Stimulated activated effector memory CD8-positive, alpha-beta T cell treated with anti-CD3 and anti-CD28 coated beads, Interleukin-12 subunit alpha, Interleukin-12 subunit beta, amount 100 ng/mL, for 72 hours (primary cell): ENCODE data around the gene ARF6.
"Not testable (repeated sequence)": the region's sequence is repeated elsewhere in the genome, so short reads cannot be mapped to it uniquely, and the experiment has no call there.

Experiments
- ATAC-seq: fragments of 150-1000 bp; cut with Tn5 transposase; 2 replicates; pipeline ENCODE4 v1.10.0; 2021
- DNase-seq, 2 donors: peaks; one replicate each; pipeline ENCODE4 v3.0.0; 2021 to 2022; ENCODE audit warnings: low spot score in 2 of 2
- H3K27ac Mint-ChIP-seq: one replicate; pipeline ENCODE4 v1.8.0; 2022; ENCODE audit warnings: mild to moderate bottlenecking, mixed read lengths
- H3K36me3 Mint-ChIP-seq: one replicate; pipeline ENCODE4 v1.8.0; 2022; ENCODE audit warnings: mild to moderate bottlenecking, mixed read lengths
- H3K4me1 Mint-ChIP-seq: one replicate; pipeline ENCODE4 v1.8.0; 2022; ENCODE audit warnings: mixed read lengths
- H3K4me3 Mint-ChIP-seq: one replicate; pipeline ENCODE4 v1.8.0; 2022; ENCODE audit warnings: mild to moderate bottlenecking, mixed read lengths
- H3K9me3 Mint-ChIP-seq: one replicate; pipeline ENCODE4 v1.8.0; 2022; ENCODE audit warnings: mixed read lengths

Gene ARF6

DNA sequence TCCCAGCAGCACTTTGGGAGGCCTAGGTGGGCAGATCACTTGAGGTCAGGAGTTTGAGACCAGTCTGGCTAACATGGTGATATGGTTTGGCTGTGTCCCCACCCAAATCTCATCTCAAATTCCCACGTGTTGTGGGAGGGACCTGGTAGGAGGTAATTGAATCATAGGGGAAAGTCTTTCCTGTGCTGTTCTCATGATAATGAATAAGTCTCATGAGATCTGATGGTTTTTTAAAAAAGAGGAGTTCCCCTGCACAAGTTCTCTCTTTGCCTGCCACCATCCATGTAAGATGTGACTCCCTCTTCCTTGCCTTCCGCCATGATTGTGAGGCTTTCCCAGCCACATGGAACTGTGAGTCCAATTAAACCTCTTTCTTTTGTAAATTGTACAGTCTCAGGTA, 43.4 kb downstream of the ARF6 start:
- Mint-ChIP-seq H3K27ac (peak overlapping the region; percentile 2), H3K4me1 (peaks cover 34% of the 10 kb centered on the region), H3K9me3 (peaks cover 11% of the 10 kb centered on the region)
- ATAC-seq, H3K4me3 Mint-ChIP-seq, H3K36me3 Mint-ChIP-seq, DNase-seq: not testable (repeated sequence)

DNA sequence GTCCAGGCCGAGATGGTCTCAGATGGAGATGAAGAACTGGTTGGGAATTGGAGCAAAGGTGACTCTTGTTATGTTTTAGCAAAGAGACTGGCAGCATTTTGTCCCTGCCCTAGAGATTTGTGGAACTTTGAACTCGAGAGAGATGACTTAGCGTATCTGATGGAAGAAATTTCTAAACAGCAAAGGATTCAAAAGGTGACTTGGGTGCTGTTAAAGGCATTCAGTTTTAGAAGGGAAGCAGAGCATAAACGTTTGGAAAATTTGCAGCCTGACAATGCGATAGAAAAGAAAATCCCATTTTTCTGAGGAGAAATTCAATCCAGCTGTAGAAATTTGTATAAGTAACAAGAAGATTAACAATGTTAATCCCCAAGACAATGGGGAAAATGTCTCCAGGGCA, 44.0 kb downstream of the ARF6 start:
- not testable (repeated sequence) for DNase-seq, H3K36me3 Mint-ChIP-seq, ATAC-seq, H3K4me3 Mint-ChIP-seq
- peaks cover 11% of the 10 kb centered on the region for H3K9me3 Mint-ChIP-seq
- peak overlapping the region; percentile 2 for H3K27ac Mint-ChIP-seq
- H3K4me1 Mint-ChIP-seq, result peaks cover 35% of the 10 kb centered on the region

DNA sequence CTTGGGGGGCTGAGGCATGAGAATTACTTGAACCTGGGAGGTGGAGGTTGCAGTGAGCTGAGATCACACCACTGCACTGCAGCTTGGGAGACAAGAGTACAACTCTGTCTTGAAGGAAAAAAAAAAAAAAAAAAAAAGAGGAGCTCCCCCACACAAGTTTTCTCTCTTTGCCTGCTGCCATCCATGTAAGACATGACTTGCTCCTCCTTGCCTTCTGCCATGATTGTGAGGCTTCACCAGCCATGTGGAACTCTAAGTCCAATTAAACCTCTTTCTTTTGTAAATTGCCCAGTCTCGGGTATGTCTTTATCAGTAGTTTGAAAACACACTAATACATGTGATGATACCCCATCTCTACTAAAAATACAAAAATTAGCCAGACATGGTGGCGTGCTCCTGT, 46.3 kb downstream of the ARF6 start:
- Mint-ChIP-seq H3K27ac (peak overlapping the region; percentile 86), H3K9me3 (peaks cover 15% of the 10 kb centered on the region), H3K4me1 (peaks cover 49% of the 10 kb centered on the region)
- H3K36me3 Mint-ChIP-seq, ATAC-seq, DNase-seq, H3K4me3 Mint-ChIP-seq: not testable (repeated sequence)

DNA sequence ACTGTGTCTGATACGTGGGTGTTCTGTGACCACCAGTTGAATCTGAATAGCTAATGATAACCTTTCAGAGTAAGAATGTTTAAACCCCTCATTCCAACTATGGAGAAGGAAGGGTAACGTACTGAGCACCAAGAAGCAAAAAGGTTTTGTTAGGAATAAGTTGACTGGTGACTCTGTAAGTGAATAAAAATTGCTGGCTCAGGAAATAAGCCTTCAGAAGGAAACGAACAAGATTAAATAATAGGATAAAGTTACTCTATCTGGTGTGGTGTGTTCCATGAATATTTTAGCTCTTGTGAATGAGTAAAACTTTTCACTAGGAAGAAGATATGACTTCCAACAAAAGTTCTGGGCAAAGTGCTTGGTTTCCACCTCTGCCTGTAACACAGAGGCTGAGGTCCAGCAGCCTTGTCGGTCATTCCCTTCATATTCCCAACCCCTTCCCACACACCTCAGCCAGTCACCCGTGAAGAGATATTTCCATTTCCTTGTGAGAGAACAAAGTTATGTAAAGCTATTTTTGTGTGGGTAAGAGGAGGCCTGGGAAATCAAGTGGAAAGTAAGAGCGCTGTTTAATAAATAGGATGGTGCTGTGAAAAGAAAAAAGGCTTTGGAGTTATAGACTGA, 47.1 kb downstream of the ARF6 start:
- no peaks in the 10 kb centered on the region for H3K36me3 Mint-ChIP-seq
- peaks cover 15% of the 10 kb centered on the region for H3K9me3 Mint-ChIP-seq
- H3K4me3 Mint-ChIP-seq, result no peak overlapping the region
- peak overlapping the region; percentile 86 for H3K27ac Mint-ChIP-seq
- no peak for DNase-seq
- no peak for ATAC-seq
- peaks cover 50% of the 10 kb centered on the region for H3K4me1 Mint-ChIP-seq

DNA sequence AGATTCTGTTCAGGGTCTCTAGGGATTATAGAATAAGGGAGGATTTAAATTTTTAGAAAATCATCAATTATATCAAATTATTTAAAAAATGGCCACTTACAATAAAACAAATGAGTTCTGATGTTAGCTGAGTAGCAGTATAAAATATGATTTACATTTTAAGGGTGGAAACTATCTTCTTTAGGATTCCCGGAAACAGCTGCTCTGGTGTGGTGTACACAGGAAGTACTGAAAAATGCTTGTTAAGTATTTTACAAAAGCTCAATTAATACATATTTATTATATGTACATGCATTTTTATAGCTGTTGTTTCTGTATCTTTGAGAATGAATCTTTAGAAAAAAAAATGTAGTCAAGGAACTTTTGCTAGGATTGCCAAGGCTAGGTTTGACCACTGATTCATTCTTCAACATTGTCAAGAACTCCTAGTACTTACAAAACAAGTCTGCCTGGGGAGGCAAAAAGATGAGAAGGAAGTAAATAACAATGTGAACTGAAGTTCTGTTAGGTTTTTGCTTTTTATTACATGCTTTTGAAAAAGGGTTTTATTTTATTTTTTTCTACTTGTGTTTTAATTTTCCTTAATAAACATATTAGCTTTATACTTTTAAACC, 48.0 kb downstream of the ARF6 start:
- no peaks in the 10 kb centered on the region for H3K36me3 Mint-ChIP-seq
- peak overlapping the region; percentile 86 for H3K27ac Mint-ChIP-seq
- no peak overlapping the region for H3K4me3 Mint-ChIP-seq
- ATAC-seq (no peak), DNase-seq (no peak)
- H3K4me1 Mint-ChIP-seq, result peaks cover 59% of the 10 kb centered on the region
- peaks cover 15% of the 10 kb centered on the region for H3K9me3 Mint-ChIP-seq

DNA sequence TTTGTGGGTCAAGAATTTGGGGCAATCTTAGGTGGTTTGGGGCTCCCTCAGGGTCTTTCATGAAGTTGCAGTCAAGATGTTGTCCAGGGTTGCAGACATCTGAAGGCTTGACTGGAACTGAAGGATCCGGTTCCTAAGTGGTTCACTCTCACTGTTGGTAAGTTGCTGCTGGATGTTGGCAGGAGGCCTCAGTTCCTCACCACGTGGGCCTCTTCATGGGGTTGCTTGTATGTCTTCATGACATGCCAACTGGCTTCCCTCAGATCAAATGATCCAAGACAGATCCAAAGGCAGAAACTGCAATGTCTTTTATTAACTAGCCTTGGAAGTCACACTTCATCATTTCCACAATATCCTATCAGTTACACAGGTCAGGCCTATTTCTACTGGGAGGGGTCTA, 49.2 kb downstream of the ARF6 start:
- DNase-seq (no peak), ATAC-seq (no peak)
- H3K4me1 Mint-ChIP-seq, result peaks cover 62% of the 10 kb centered on the region
- no peak overlapping the region for H3K4me3 Mint-ChIP-seq
- H3K36me3 Mint-ChIP-seq, result peaks cover 5% of the 10 kb centered on the region
- H3K9me3 Mint-ChIP-seq, result peaks cover 7% of the 10 kb centered on the region
- peak overlapping the region; percentile 32 for H3K27ac Mint-ChIP-seq

DNA sequence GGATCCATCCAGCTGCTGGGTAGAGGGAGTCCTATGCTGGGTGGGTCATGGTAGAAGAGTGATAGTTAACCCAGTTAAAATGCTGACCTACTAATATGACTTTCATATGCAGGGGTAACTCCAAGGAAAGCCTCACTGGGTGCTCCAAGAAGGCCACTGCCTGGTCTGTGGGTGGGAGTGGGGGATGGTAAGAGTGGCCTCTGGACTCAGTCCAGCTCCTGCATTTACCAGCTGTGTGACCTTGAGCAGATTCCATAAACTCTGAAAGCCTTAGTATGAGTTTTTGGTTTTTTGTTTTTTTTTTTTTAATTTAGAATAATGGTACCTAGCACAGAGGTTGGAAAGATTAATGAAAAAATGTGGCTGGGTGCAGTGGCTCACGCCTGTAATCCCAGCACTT, 51.6 kb downstream of the ARF6 start:
- Mint-ChIP-seq H3K4me3 (no peak overlapping the region), H3K36me3 (peaks cover 5% of the 10 kb centered on the region), H3K9me3 (peaks cover 4% of the 10 kb centered on the region), H3K27ac (no peak overlapping the region), H3K4me1 (peaks cover 69% of the 10 kb centered on the region)
- no peak for ATAC-seq
- no peak for DNase-seq

DNA sequence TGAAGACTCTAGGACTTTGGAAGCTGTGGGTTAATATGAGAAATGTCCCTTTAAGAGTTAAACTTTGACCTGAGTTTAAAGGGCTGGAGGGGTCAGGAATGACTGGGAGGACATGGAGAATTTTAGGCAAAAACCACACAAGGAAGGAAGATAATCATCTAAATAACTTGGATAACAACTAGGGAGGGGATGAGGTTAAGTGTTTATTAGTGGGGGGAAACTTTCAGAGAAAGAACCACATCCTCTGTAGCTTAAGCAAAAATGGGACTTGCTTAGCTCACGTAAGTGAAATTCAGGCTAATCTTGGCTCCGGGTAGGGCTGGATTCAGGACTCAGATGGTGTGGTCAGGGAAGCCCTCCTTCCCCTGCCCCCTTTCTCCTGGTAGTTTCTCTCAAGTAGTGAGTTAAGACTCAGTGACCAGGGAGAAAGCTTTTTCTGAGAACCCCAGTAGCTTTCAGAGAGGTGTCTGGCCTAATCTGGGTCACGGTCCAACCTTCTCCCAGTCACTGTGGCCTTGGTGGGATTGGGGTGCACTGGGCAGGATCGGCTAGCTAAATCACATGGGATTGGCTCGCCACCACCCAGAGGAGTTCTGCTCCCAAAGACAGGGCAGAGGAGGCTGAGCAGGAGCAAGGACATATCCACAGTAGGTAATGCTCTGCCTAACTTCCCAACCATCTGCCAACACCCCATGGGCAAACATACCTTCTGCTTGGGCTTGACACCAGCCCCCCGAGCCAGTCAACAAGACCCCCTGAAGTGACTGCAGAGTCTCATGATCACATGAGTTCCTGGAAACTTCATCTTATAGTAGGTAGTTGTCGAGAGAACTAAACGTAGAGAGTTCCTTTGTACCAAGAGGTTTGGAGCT, 52.8 kb downstream of the ARF6 start:
- Mint-ChIP-seq H3K27ac (peak overlapping the region; percentile 91), H3K4me3 (peak overlapping the region; percentile 52), H3K36me3 (peaks cover 5% of the 10 kb centered on the region), H3K9me3 (peaks cover 4% of the 10 kb centered on the region), H3K4me1 (peaks cover 65% of the 10 kb centered on the region)
- ATAC-seq (peak; percentile 33), DNase-seq (peak in 1 of 2 donors; percentile 55)
